Measurements from ENCODE around the gene CD48. TPM values are rescaled to one million over a fixed set of nuclear protein-coding genes. Genes with fewer than 3 reads are reported as not detected.

Gene CD48
- total and polyA plus RNA-seq, 2 experiments from 2014 or later, result 0.30 TPM; not detected in 1

- Histone ChIP-seq H2AFZ (no peak overlapping the region), H4K20me1 (ENCODE audit: insufficient read depth, poor library complexity, severe bottlenecking) (no peaks in the 10 kb centered on the region), H3K4me1 (ENCODE audit: insufficient read depth) (no peaks in the 10 kb centered on the region), H3K27ac (no peak overlapping the region), H3K79me2 (no peaks in the 10 kb centered on the region), H3K4me3 (no peak overlapping the region), H3K9me2 (replicated peaks; ENCODE audit: insufficient read depth) (no peaks in the 10 kb centered on the region), H3K4me2 (no peak overlapping the region), H3K36me3 (replicated peaks; ENCODE audit: insufficient read depth, low read depth) (no peaks in the 10 kb centered on the region), H3K27me3 (no peaks in the 10 kb centered on the region), H3K9me3 (ENCODE audit: low read depth) (no peaks in the 10 kb centered on the region)
- WGBS (ENCODE audit: low lambda C conversion rate, missing lambda C conversion rate), result 66% methylated on average over 6 of the region's 6 CpGs
- TF ChIP-seq CTCF (IDR thresholded peaks at IDR 0.05; ENCODE audit: poor library complexity), result no peak
- no peak for TF ChIP-seq EZH2 (IDR thresholded peaks at IDR 0.05; ENCODE audit: borderline replicate concordance)
- TF ChIP-seq EZH2phosphoT487 (IDR thresholded peaks at IDR 0.05; ENCODE audit: low read depth, severe bottlenecking, unreplicated experiment), result no peak
- DNase-seq (ENCODE audit: low spot score), result no peak
These were observed 38.6 kb downstream of the CD48 start for GRCh38 chr1:160672789-160673695.

- DNase-seq (ENCODE audit: low spot score), result no peak
- Histone ChIP-seq H3K4me2 (no peak overlapping the region), H3K36me3 (replicated peaks; ENCODE audit: insufficient read depth, low read depth) (no peaks in the 10 kb centered on the region), H3K9me3 (ENCODE audit: low read depth) (no peaks in the 10 kb centered on the region), H3K9me2 (replicated peaks; ENCODE audit: insufficient read depth) (no peaks in the 10 kb centered on the region), H3K79me2 (no peaks in the 10 kb centered on the region), H3K4me1 (ENCODE audit: insufficient read depth) (no peaks in the 10 kb centered on the region), H3K4me3 (no peak overlapping the region), H4K20me1 (ENCODE audit: insufficient read depth, poor library complexity, severe bottlenecking) (no peaks in the 10 kb centered on the region), H2AFZ (no peak overlapping the region), H3K27me3 (no peaks in the 10 kb centered on the region), H3K27ac (no peak overlapping the region)
- TF ChIP-seq EZH2phosphoT487 (IDR thresholded peaks at IDR 0.05; ENCODE audit: low read depth, severe bottlenecking, unreplicated experiment) (no peak), EZH2 (IDR thresholded peaks at IDR 0.05; ENCODE audit: borderline replicate concordance) (no peak), CTCF (IDR thresholded peaks at IDR 0.05; ENCODE audit: poor library complexity) (no peak)
- 35% methylated on average over 3 of the region's 3 CpGs for WGBS (ENCODE audit: low lambda C conversion rate, missing lambda C conversion rate)
These were observed 39.8 kb downstream of the CD48 start for GRCh38 chr1:160671603-160672517.

GRCh38 chr1:160670701-160671100, 40.9 kb downstream of the CD48 start:
- H3K27me3 ChIP-seq, result no peaks in the 10 kb centered on the region
- no peak overlapping the region for H3K4me3 ChIP-seq
- peaks cover 4% of the 10 kb centered on the region for H3K4me1 ChIP-seq (ENCODE audit: insufficient read depth)
- no peak for DNase-seq (ENCODE audit: low spot score)
- no peaks in the 10 kb centered on the region for H3K79me2 ChIP-seq
- 96% methylated on average over 4 of the region's 4 CpGs for WGBS (ENCODE audit: low lambda C conversion rate, missing lambda C conversion rate)
- H3K9me3 ChIP-seq (ENCODE audit: low read depth), result no peaks in the 10 kb centered on the region
- no peaks in the 10 kb centered on the region for H4K20me1 ChIP-seq (ENCODE audit: insufficient read depth, poor library complexity, severe bottlenecking)
- no peak overlapping the region for H3K4me2 ChIP-seq
- no peak overlapping the region for H2AFZ ChIP-seq
- no peak overlapping the region for H3K27ac ChIP-seq
- H3K9me2 ChIP-seq (replicated peaks; ENCODE audit: insufficient read depth), result no peaks in the 10 kb centered on the region
- H3K36me3 ChIP-seq (replicated peaks; ENCODE audit: insufficient read depth, low read depth), result no peaks in the 10 kb centered on the region
- TF ChIP-seq CTCF (IDR thresholded peaks at IDR 0.05; ENCODE audit: poor library complexity), result no peak
